ENCODE data around the gene SNX20.

DNA sequence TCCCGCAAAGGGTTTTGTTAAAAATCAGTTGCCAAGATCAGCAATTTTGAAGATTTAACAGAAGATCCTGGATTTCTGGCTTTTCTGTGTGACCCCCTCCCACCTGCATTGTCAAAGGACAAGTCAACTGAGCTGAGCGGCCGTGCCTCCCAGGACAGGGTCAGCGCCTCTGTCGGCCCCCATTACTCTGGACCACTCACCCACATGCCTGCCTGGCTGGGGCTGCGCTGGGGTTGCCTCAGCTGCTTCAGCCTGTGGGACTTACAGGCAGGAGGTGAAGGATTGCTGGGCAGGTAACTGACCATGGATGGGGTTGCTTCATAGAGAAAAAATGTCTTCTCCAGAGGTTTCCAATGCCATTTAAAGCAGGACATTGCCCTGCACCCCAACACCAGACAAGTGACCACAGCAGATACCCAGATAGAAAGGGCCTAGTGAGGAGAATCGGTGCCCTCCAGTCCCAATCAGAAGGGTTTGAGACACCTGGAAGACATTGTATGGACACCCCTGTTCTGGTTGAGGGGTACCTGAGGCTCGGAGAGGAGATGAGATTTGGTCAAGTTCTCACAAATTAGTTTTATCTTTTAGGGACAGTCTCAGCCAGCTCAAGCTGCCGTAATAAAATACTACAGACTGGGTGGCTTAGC lies 52.8 kb downstream of the SNX20 start:
- no peak for TF ChIP-seq TAF1 (IDR thresholded peaks at IDR 0.05; ENCODE audit: low read depth)
- TF ChIP-seq TCF12 (IDR thresholded peaks at IDR 0.05; ENCODE audit: low read depth) = no peak
- no peak for TF ChIP-seq CREB1 (IDR thresholded peaks at IDR 0.05; ENCODE audit: low read depth)
- no peak for TF ChIP-seq NFIC (IDR thresholded peaks at IDR 0.05)
- TF ChIP-seq, protein P1, sequence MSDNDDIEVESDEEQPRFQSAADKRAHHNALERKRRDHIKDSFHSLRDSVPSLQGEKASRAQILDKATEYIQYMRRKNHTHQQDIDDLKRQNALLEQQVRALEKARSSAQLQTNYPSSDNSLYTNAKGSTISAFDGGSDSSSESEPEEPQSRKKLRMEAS (IDR thresholded peaks at IDR 0.05) = no peak
- no peak for TF ChIP-seq ZBTB7A (IDR thresholded peaks at IDR 0.05; ENCODE audit: low read depth)
- TF ChIP-seq EP300 (IDR thresholded peaks at IDR 0.05; ENCODE audit: borderline replicate concordance) = no peak
- no peak for TF ChIP-seq CEBPB (IDR thresholded peaks at IDR 0.05)
- TF ChIP-seq, protein P2, sequence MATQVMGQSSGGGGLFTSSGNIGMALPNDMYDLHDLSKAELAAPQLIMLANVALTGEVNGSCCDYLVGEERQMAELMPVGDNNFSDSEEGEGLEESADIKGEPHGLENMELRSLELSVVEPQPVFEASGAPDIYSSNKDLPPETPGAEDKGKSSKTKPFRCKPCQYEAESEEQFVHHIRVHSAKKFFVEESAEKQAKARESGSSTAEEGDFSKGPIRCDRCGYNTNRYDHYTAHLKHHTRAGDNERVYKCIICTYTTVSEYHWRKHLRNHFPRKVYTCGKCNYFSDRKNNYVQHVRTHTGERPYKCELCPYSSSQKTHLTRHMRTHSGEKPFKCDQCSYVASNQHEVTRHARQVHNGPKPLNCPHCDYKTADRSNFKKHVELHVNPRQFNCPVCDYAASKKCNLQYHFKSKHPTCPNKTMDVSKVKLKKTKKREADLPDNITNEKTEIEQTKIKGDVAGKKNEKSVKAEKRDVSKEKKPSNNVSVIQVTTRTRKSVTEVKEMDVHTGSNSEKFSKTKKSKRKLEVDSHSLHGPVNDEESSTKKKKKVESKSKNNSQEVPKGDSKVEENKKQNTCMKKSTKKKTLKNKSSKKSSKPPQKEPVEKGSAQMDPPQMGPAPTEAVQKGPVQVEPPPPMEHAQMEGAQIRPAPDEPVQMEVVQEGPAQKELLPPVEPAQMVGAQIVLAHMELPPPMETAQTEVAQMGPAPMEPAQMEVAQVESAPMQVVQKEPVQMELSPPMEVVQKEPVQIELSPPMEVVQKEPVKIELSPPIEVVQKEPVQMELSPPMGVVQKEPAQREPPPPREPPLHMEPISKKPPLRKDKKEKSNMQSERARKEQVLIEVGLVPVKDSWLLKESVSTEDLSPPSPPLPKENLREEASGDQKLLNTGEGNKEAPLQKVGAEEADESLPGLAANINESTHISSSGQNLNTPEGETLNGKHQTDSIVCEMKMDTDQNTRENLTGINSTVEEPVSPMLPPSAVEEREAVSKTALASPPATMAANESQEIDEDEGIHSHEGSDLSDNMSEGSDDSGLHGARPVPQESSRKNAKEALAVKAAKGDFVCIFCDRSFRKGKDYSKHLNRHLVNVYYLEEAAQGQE (IDR thresholded peaks at IDR 0.05; ENCODE audit: low read depth) = no peak
- TF ChIP-seq RAD21 (IDR thresholded peaks at IDR 0.05; ENCODE audit: low read depth) = no peak
- TF ChIP-seq TEAD4 (IDR thresholded peaks at IDR 0.05) = no peak
